SH-SY5Y (cell line): ENCODE measurements around the gene CIITA.

Experiments
- GATA2 ChIP-seq: IDR thresholded peaks from 2 replicates; pipeline ENCODE4 v1.6.1; 2011; ENCODE audit warnings: mild to moderate bottlenecking, low read depth, low read length
- GATA3 ChIP-seq: IDR thresholded peaks from 2 replicates; pipeline ENCODE4 v1.6.1; 2011; ENCODE audit warnings: low read depth, mild to moderate bottlenecking, low read length, moderate library complexity

GRCh38 chr16:10967986-10968385, 91.0 kb downstream of the CIITA start:
- TF ChIP-seq GATA2 (no peak), GATA3 (no peak)
